ENCODE measurements around the gene NAXD.
"Not testable (repeated sequence)": the region's sequence is repeated elsewhere in the genome, so short reads cannot be mapped to it uniquely, and the experiment has no call there.

NAXD gene

GRCh38 chr13:110657196-110657595, 41.9 kb downstream of the NAXD start:
- no peak overlapping the region for H3K27ac ChIP-seq
- DNase-seq (ENCODE audit: low read depth, low spot score) = no peak

GRCh38 chr13:110658218-110658911, 43.0 kb downstream of the NAXD start:
- not testable (repeated sequence) for H3K27ac ChIP-seq; DNase-seq (ENCODE audit: low read depth, low spot score)

- no peak for DNase-seq (ENCODE audit: low read depth, low spot score)
- no peak overlapping the region for H3K27ac ChIP-seq
Observed at GRCh38 chr13:110661256-110661655, 45.9 kb downstream of the NAXD start.

GRCh38 chr13:110662091-110662490, 46.7 kb downstream of the NAXD start:
- no peak overlapping the region for H3K27ac ChIP-seq
- DNase-seq (ENCODE audit: low read depth, low spot score) = no peak

GRCh38 chr13:110662777-110663443, 47.6 kb downstream of the NAXD start:
- DNase-seq (ENCODE audit: low read depth, low spot score) = no peak
- H3K27ac ChIP-seq = no peak overlapping the region

- no peak overlapping the region for H3K27ac ChIP-seq
- DNase-seq (ENCODE audit: low read depth, low spot score) = no peak
Observed at GRCh38 chr13:110663491-110663890, 48.1 kb downstream of the NAXD start.

- no peak for DNase-seq (ENCODE audit: low read depth, low spot score)
- H3K27ac ChIP-seq = no peak overlapping the region
Observed at GRCh38 chr13:110664041-110664440, 48.7 kb downstream of the NAXD start.

GRCh38 chr13:110664673-110665072, 49.3 kb downstream of the NAXD start:
- no peak for DNase-seq (ENCODE audit: low read depth, low spot score)
- H3K27ac ChIP-seq = no peak overlapping the region

- no peak overlapping the region for H3K27ac ChIP-seq
- no peak for DNase-seq (ENCODE audit: low read depth, low spot score)
Observed at GRCh38 chr13:110665491-110666254, 50.3 kb downstream of the NAXD start.

GRCh38 chr13:110666255-110666533, 50.8 kb downstream of the NAXD start:
- no peak overlapping the region for H3K27ac ChIP-seq
- DNase-seq (ENCODE audit: low read depth, low spot score) = no peak

GRCh38 chr13:110669036-110669435, 53.7 kb downstream of the NAXD start:
- no peak overlapping the region for H3K27ac ChIP-seq
- DNase-seq (ENCODE audit: low read depth, low spot score) = no peak

- DNase-seq (ENCODE audit: low read depth, low spot score) = not testable (repeated sequence)
Observed at GRCh38 chr13:110669814-110670213, 54.5 kb downstream of the NAXD start.

GRCh38 chr13:110676595-110677587, 61.5 kb downstream of the NAXD start:
- no peak for DNase-seq (ENCODE audit: low read depth, low spot score)
- H3K27ac ChIP-seq = no peak overlapping the region

More at GRCh38 chr13:110669814-110670213, 54.5 kb downstream of the NAXD start:
- H3K27ac ChIP-seq = not testable (repeated sequence)

- no peak for DNase-seq (ENCODE audit: low read depth, low spot score)
- no peak overlapping the region for H3K27ac ChIP-seq
Observed at GRCh38 chr13:110677731-110678545, 62.6 kb downstream of the NAXD start.

GRCh38 chr13:110680852-110681251, 65.5 kb downstream of the NAXD start:
- DNase-seq (ENCODE audit: low read depth, low spot score) = no peak
- no peak overlapping the region for H3K27ac ChIP-seq

GRCh38 chr13:110681868-110682550, 66.7 kb downstream of the NAXD start:
- no peak for DNase-seq (ENCODE audit: low read depth, low spot score)
- H3K27ac ChIP-seq = no peak overlapping the region

- DNase-seq (ENCODE audit: low read depth, low spot score) = no peak
- H3K27ac ChIP-seq = no peak overlapping the region
Observed at GRCh38 chr13:110682746-110683145, 67.4 kb downstream of the NAXD start.

GRCh38 chr13:110683203-110683883, 68.0 kb downstream of the NAXD start:
- no peak overlapping the region for H3K27ac ChIP-seq
- no peak for DNase-seq (ENCODE audit: low read depth, low spot score)

All from epithelial cell of prostate (primary cell).